GM12873 (cell line): ENCODE measurements around the gene PPM1B.

Source experiments
- CTCF ChIP-seq: IDR thresholded peaks from 2 replicates; pipeline ENCODE4 v1.5.1; 2012; ENCODE audit warnings: low read depth, mild to moderate bottlenecking, moderate library complexity, low read length, control low read depth; ENCODE audit not compliant: insufficient read depth; ENCODE audit errors: missing control alignments

Gene PPM1B

GRCh38 chr2:44163777-44164176 is 4.9 kb upstream of the PPM1B start:
- no peak for TF ChIP-seq CTCF

- no peak for TF ChIP-seq CTCF
Measured at GRCh38 chr2:44164617-44165016, 4.1 kb upstream of the PPM1B start.

GRCh38 chr2:44166096-44166495 is 2.6 kb upstream of the PPM1B start:
- no peak for TF ChIP-seq CTCF

GRCh38 chr2:44167311-44167907 is 1.3 kb upstream of the PPM1B start:
- no peak for TF ChIP-seq CTCF

GRCh38 chr2:44167908-44168680 is 581 bp upstream of the PPM1B start:
- no peak for TF ChIP-seq CTCF

- TF ChIP-seq CTCF: no peak
Measured at GRCh38 chr2:44169155-44169898, 652 bp downstream of the PPM1B start.

GRCh38 chr2:44170311-44170717 is 1.6 kb downstream of the PPM1B start:
- no peak for TF ChIP-seq CTCF
